HepG2 (cell line): Measurements from ENCODE around the gene AJUBA. TPM values are rescaled to one million over a fixed set of nuclear protein-coding genes. Genes with fewer than 3 reads are reported as not detected.

Source experiments
- ARHGAP35 ChIP-seq: sonication (generic); formaldehyde crosslinking; IDR thresholded peaks from 2 replicates; pipeline ENCODE4 v1.9.0; 2022; ENCODE audit warnings: mild to moderate bottlenecking, inconsistent platforms, moderate library complexity, missing genetic modification reagents, borderline replicate concordance
- GZF1 ChIP-seq: sonication (generic); formaldehyde crosslinking; IDR thresholded peaks from 2 replicates; pipeline ENCODE4 v1.5.1; 2020; ENCODE audit warnings: mild to moderate bottlenecking, missing genetic modification reagents
- HDAC1 ChIP-seq: sonication (generic); formaldehyde crosslinking; IDR thresholded peaks from 2 replicates; pipeline ENCODE4 v1.5.1; 2020; ENCODE audit warnings: mild to moderate bottlenecking, missing genetic modification reagents
- HDAC2 ChIP-seq: sonication (generic); formaldehyde crosslinking; IDR thresholded peaks from 2 replicates; pipeline ENCODE4 v1.4.0; 2020; ENCODE audit warnings: missing genetic modification reagents
- HINFP ChIP-seq: sonication (generic); formaldehyde crosslinking; IDR thresholded peaks from 2 replicates; pipeline ENCODE4 v1.4.0; 2020; ENCODE audit warnings: low read depth, mild to moderate bottlenecking, missing genetic modification reagents
- MAFG ChIP-seq: sonication (generic); formaldehyde crosslinking; IDR thresholded peaks from 2 replicates; pipeline ENCODE4 v1.5.1; 2020; ENCODE audit warnings: mild to moderate bottlenecking, missing genetic modification reagents
- MED1 ChIP-seq: sonication (generic); formaldehyde crosslinking; IDR thresholded peaks from 2 replicates; pipeline ENCODE4 v1.4.0; 2020; ENCODE audit warnings: missing genetic modification reagents
- MTERF4 ChIP-seq: sonication (generic); formaldehyde crosslinking; IDR thresholded peaks from 2 replicates; pipeline ENCODE4 v1.8.0; 2023; ENCODE audit warnings: mild to moderate bottlenecking, missing genetic modification reagents
- PHF8 ChIP-seq: sonication (generic); formaldehyde crosslinking; IDR thresholded peaks from 2 replicates; pipeline ENCODE4 v1.5.0; 2020; ENCODE audit warnings: missing genetic modification reagents
- RFX1 ChIP-seq: fragments of 450-650 bp; IDR thresholded peaks from 2 replicates; pipeline ENCODE4 v1.6.1; 2017
- TCF7 ChIP-seq: sonication (generic); IDR thresholded peaks from 2 replicates; pipeline ENCODE4 v1.6.1; 2016; ENCODE audit warnings: antibody characterized with exemption, low read depth
- TFE3 ChIP-seq: IDR thresholded peaks from 2 replicates; pipeline ENCODE4 v1.6.1; 2016
- ZBTB2 ChIP-seq: sonication (generic); formaldehyde crosslinking; IDR thresholded peaks from 2 replicates; pipeline ENCODE4 v1.8.0; 2022; ENCODE audit warnings: low read depth, missing genetic modification reagents
- ZBTB25 ChIP-seq: IDR thresholded peaks from 2 replicates; pipeline ENCODE4 v1.6.1; 2018; ENCODE audit warnings: missing genetic modification reagents
- ZFP36L2 ChIP-seq: sonication (generic); formaldehyde crosslinking; IDR thresholded peaks from 2 replicates; pipeline ENCODE4 v1.4.0; 2020; ENCODE audit warnings: missing genetic modification reagents
- ZNF34 ChIP-seq: sonication (generic); formaldehyde crosslinking; IDR thresholded peaks from 2 replicates; pipeline ENCODE4 v1.4.0; 2020; ENCODE audit warnings: mild to moderate bottlenecking, missing genetic modification reagents, borderline replicate concordance
- ZNF430 ChIP-seq: sonication (generic); formaldehyde crosslinking; IDR thresholded peaks from 2 replicates; pipeline ENCODE4 v1.9.0; 2021; ENCODE audit warnings: mild to moderate bottlenecking, missing genetic modification reagents
- ZNF615 ChIP-seq: sonication (generic); formaldehyde crosslinking; IDR thresholded peaks from 2 replicates; pipeline ENCODE4 v1.5.0; 2020; ENCODE audit warnings: mild to moderate bottlenecking, missing genetic modification reagents, borderline replicate concordance
- ZNF619 ChIP-seq: sonication (generic); formaldehyde crosslinking; IDR thresholded peaks from 2 replicates; pipeline ENCODE4 v1.4.0; 2020; ENCODE audit warnings: mild to moderate bottlenecking, missing genetic modification reagents
- polyA plus RNA-seq, 8 experiments: library from polyadenylated mRNA; depleted of rRNA in 3 of 8; stranded (reverse) in 7 of 8; unstranded in 1 of 8; fragments of >200 nt; fragmentation: Illumina TruSeq in 4 of 8; extraction: Trizol in 4 of 8; gene quantifications; 2 replicates each; pipeline versions ENCODE4 v1.2.1 to v1.2.3, GENCODE V29; 2011 to 2016; ENCODE audit warnings: low read depth in 4 of 8, missing spikeins in 1 of 8, mixed read lengths in 1 of 8; ENCODE audit not compliant: insufficient read depth in 1 of 8
- total RNA-seq, 5 experiments: library from RNA; depleted of rRNA; stranded (reverse); fragments of >200 nt; fragmentation: Illumina TruSeq; extraction: Trizol; gene quantifications; 2 replicates each; pipeline ENCODE4 v1.2.3, GENCODE V29; 2016; ENCODE audit warnings: low read depth in 1 of 5
- TF ChIP-seq, protein P1 (sequence below): sonication (generic); formaldehyde crosslinking; IDR thresholded peaks from 2 replicates; pipeline ENCODE4 v1.4.0; 2020; ENCODE audit warnings: missing genetic modification reagents, mild to moderate bottlenecking, borderline replicate concordance

Gene AJUBA
- total and polyA plus RNA-seq, 2 of the 13 experiments (the other 11 are each of a cell fraction or from before 2014, with no cell fraction given) = 157 to 241 TPM

- TF ChIP-seq TFE3 (CRISPR knock-in tag) = 0 out of 2 replicates have a peak, but pooled peaks have one; percentile 12
- no peak for TF ChIP-seq MTERF4 (CRISPR knock-in tag)
- peak; percentile 79; the same call in 1 of the 2 replicates for TF ChIP-seq ZNF34 (CRISPR knock-in tag)
- TF ChIP-seq MAFG (CRISPR knock-in tag) = no peak
- peak; percentile 65 for TF ChIP-seq GZF1 (CRISPR knock-in tag)
- no peak; the same call in 1 of the 2 replicates for TF ChIP-seq ZFP36L2 (CRISPR knock-in tag)
- TF ChIP-seq ZBTB2 (CRISPR knock-in tag) = no peak
- TF ChIP-seq MED1 (CRISPR knock-in tag) = no peak
- no peak for TF ChIP-seq ZBTB25 (CRISPR knock-in tag)
- TF ChIP-seq ZNF619 (CRISPR knock-in tag) = peak; percentile 70; the same call in 1 of the 2 replicates
- no peak; the same call in 1 of the 2 replicates for TF ChIP-seq ARHGAP35 (CRISPR knock-in tag)
- no peak for TF ChIP-seq ZNF430 (CRISPR knock-in tag)
- no peak; the same call in none of the 2 replicates for TF ChIP-seq HDAC2 (CRISPR knock-in tag)
- TF ChIP-seq ZNF615 (CRISPR knock-in tag) = no peak
- no peak for TF ChIP-seq HDAC1
- TF ChIP-seq TCF7 = no peak
- peak; percentile 75 for TF ChIP-seq PHF8 (CRISPR knock-in tag)
- TF ChIP-seq, protein P1, sequence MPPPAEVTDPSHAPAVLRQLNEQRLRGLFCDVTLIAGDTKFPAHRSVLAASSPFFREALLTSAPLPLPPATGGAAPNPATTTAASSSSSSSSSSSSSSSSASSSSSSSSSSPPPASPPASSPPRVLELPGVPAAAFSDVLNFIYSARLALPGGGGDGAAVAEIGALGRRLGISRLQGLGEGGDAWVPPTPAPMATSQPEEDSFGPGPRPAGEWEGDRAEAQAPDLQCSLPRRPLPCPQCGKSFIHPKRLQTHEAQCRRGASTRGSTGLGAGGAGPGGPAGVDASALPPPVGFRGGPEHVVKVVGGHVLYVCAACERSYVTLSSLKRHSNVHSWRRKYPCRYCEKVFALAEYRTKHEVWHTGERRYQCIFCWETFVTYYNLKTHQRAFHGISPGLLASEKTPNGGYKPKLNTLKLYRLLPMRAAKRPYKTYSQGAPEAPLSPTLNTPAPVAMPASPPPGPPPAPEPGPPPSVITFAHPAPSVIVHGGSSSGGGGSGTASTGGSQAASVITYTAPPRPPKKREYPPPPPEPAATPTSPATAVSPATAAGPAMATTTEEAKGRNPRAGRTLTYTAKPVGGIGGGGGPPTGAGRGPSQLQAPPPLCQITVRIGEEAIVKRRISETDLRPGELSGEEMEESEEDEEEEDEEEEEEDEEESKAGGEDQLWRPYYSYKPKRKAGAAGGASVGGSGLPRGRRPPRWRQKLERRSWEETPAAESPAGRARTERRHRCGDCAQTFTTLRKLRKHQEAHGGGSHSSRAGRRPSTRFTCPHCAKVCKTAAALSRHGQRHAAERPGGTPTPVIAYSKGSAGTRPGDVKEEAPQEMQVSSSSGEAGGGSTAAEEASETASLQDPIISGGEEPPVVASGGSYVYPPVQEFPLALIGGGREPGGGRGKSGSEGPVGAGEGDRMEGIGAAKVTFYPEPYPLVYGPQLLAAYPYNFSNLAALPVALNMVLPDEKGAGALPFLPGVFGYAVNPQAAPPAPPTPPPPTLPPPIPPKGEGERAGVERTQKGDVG (CRISPR knock-in tag) = peak; percentile 43; the same call in 1 of the 2 replicates
- TF ChIP-seq HINFP = no peak; the same call in none of the 2 replicates
- TF ChIP-seq RFX1 = no peak
These were observed 1.1 kb downstream of the AJUBA start (continued) for GRCh38 chr14:22981090-22981875.
